Skeletal muscle tissue (tissue), 4 donors: ENCODE measurements around the gene ASPA. TPM values are rescaled to one million over a fixed set of nuclear protein-coding genes. Genes with fewer than 3 reads are reported as not detected.
"Not testable (repeated sequence)": the region's sequence is repeated elsewhere in the genome, so short reads cannot be mapped to it uniquely, and the experiment has no call there.

ENCODE experiments used
- H3K27ac ChIP-seq: one replicate; pipeline ENCODE4 v1.7.0; 2013; ENCODE audit warnings: mild to moderate bottlenecking, low read depth, low read length, inconsistent platforms
- H3K27me3 ChIP-seq, 3 donors: one replicate each; pipeline ENCODE4 v1.7.0; 2013; ENCODE audit warnings: low read length in 3 of 3; ENCODE audit not compliant: control insufficient read depth in 3 of 3, insufficient read depth in 3 of 3
- H3K36me3 ChIP-seq, 3 donors: one replicate each; pipeline ENCODE4 v1.7.0; 2013; ENCODE audit warnings: low read length in 3 of 3; ENCODE audit not compliant: control insufficient read depth in 3 of 3, insufficient read depth in 3 of 3
- H3K4me1 ChIP-seq, 3 donors: one replicate each; pipeline ENCODE4 v1.7.0; 2013; ENCODE audit warnings: low read length in 3 of 3, mild to moderate bottlenecking in 3 of 3; ENCODE audit not compliant: control insufficient read depth in 3 of 3, insufficient read depth in 3 of 3
- H3K4me3 ChIP-seq, 3 donors: one replicate each; pipeline ENCODE4 v1.7.0; 2013; ENCODE audit warnings: low read length in 3 of 3
- H3K9ac ChIP-seq, 3 donors: one replicate each; pipeline ENCODE4 v1.7.0; 2013; ENCODE audit warnings: low read length in 3 of 3, mild to moderate bottlenecking in 3 of 3, moderate library complexity in 2 of 3, low read depth in 1 of 3
- H3K9me3 ChIP-seq, 3 donors: one replicate each; pipeline ENCODE4 v1.7.0; 2013; ENCODE audit warnings: low read length in 3 of 3; ENCODE audit not compliant: control insufficient read depth in 3 of 3
- total RNA-seq: library from RNA; depleted of rRNA; stranded (reverse); fragments of >200 nt; gene quantifications from one replicate; pipeline ENCODE4 v1.2.3, GENCODE V29; 2014
- donor health status: Osteomylitis.

ASPA gene
- total RNA-seq, 1 donor from 2014 or later, result 1.6 TPM

- no peak overlapping the region for H3K9ac ChIP-seq
- no peaks in the 10 kb centered on the region for H3K9me3 ChIP-seq
- no peaks in the 10 kb centered on the region for H3K27me3 ChIP-seq
- H3K27ac ChIP-seq, result no peak overlapping the region
- H3K4me3 ChIP-seq, result no peak overlapping the region
- no peaks in the 10 kb centered on the region for H3K4me1 ChIP-seq
- H3K36me3 ChIP-seq, result no peaks in the 10 kb centered on the region
Observed at GRCh38 chr17:3505008-3505407, 29.2 kb downstream of the ASPA start.

- Histone ChIP-seq H3K27ac (no peak overlapping the region), H3K27me3 (no peaks in the 10 kb centered on the region), H3K9me3 (no peaks in the 10 kb centered on the region), H3K4me1 (peaks cover 0 to 3% (median under 1%) of the 10 kb centered on the region in 3 donors), H3K36me3 (no peaks in the 10 kb centered on the region), H3K9ac (no peak overlapping the region), H3K4me3 (no peak overlapping the region)
Observed at GRCh38 chr17:3506054-3506453, 30.3 kb downstream of the ASPA start.

- no peak overlapping the region for H3K9ac ChIP-seq
- peaks cover 9 to 11% (median 10%) of the 10 kb centered on the region in 3 donors for H3K4me1 ChIP-seq
- no peaks in the 10 kb centered on the region for H3K36me3 ChIP-seq
- H3K9me3 ChIP-seq, result no peaks in the 10 kb centered on the region
- H3K27ac ChIP-seq, result no peak overlapping the region
- no peaks in the 10 kb centered on the region for H3K27me3 ChIP-seq
- H3K4me3 ChIP-seq, result no peak overlapping the region
Observed at GRCh38 chr17:3507071-3507470, 31.3 kb downstream of the ASPA start.

GRCh38 chr17:3507869-3508268, 32.1 kb downstream of the ASPA start:
- Histone ChIP-seq H3K9ac (no peak overlapping the region), H3K36me3 (no peaks in the 10 kb centered on the region), H3K27ac (no peak overlapping the region), H3K4me3 (no peak overlapping the region), H3K27me3 (no peaks in the 10 kb centered on the region), H3K4me1 (peaks cover 14 to 17% (median 14%) of the 10 kb centered on the region in 3 donors), H3K9me3 (no peaks in the 10 kb centered on the region)

- Histone ChIP-seq H3K36me3 (peaks cover 0 to 4% (median 2%) of the 10 kb centered on the region in 3 donors), H3K9ac (no peak overlapping the region), H3K4me1 (peaks cover 27 to 33% (median 30%) of the 10 kb centered on the region in 3 donors), H3K27ac (no peak overlapping the region), H3K9me3 (no peaks in the 10 kb centered on the region), H3K4me3 (no peak overlapping the region), H3K27me3 (no peaks in the 10 kb centered on the region)
Observed at GRCh38 chr17:3510090-3510489, 34.3 kb downstream of the ASPA start.

GRCh38 chr17:3511852-3512504, 36.2 kb downstream of the ASPA start:
- Histone ChIP-seq H3K4me1 (peaks cover 27 to 34% (median 30%) of the 10 kb centered on the region in 3 donors), H3K27me3 (no peaks in the 10 kb centered on the region), H3K9me3 (no peaks in the 10 kb centered on the region), H3K4me3 (peak overlapping the region; percentile 57 to 65 (median 65)), H3K27ac (peak overlapping the region; percentile 85), H3K36me3 (peaks cover 0 to 6% (median 2%) of the 10 kb centered on the region in 3 donors), H3K9ac (peak overlapping the region; percentile 66 to 77 (median 68))

- H3K36me3 ChIP-seq, result peaks cover 0 to 6% (median 2%) of the 10 kb centered on the region in 3 donors
- H3K27me3 ChIP-seq, result no peaks in the 10 kb centered on the region
- H3K4me1 ChIP-seq, result peaks cover 27 to 34% (median 30%) of the 10 kb centered on the region in 3 donors
- no peaks in the 10 kb centered on the region for H3K9me3 ChIP-seq
- H3K9ac ChIP-seq, result peak overlapping the region; percentile 66 to 77 (median 68)
- peak overlapping the region; percentile 57 to 65 (median 65) for H3K4me3 ChIP-seq
- peak overlapping the region; percentile 85 for H3K27ac ChIP-seq
Observed at GRCh38 chr17:3512505-3513171, 36.8 kb downstream of the ASPA start.

- Histone ChIP-seq H3K4me3 (peak overlapping the region in 2 of 3 donors; percentile 57 to 65), H3K9me3 (no peaks in the 10 kb centered on the region), H3K4me1 (peaks cover 27 to 34% (median 30%) of the 10 kb centered on the region in 3 donors), H3K27ac (peak overlapping the region; percentile 85), H3K9ac (peak overlapping the region; percentile 51 to 68 (median 53)), H3K36me3 (peaks cover 0 to 8% (median 2%) of the 10 kb centered on the region in 3 donors), H3K27me3 (no peaks in the 10 kb centered on the region)
Observed at GRCh38 chr17:3513305-3514035, 37.7 kb downstream of the ASPA start.

GRCh38 chr17:3514167-3514566, 38.4 kb downstream of the ASPA start:
- Histone ChIP-seq H3K4me1 (peaks cover 27 to 34% (median 30%) of the 10 kb centered on the region in 3 donors), H3K36me3 (peaks cover 0 to 10% (median 2%) of the 10 kb centered on the region in 3 donors), H3K9ac (peak overlapping the region in 1 of 3 donors; percentile 9)
- not testable (repeated sequence) for H3K27me3 ChIP-seq, H3K4me3 ChIP-seq, H3K27ac ChIP-seq, H3K9me3 ChIP-seq
